ENCODE data around the gene PTPRT.

GRCh38 chr20:42701948-42702347 lies 487.8 kb downstream of the PTPRT start:
- TF ChIP-seq POLR2AphosphoS5 (IDR thresholded peaks at IDR 0.05; ENCODE audit: insufficient read depth in 1 of 2, low read depth in 1 of 2) (no peak), POLR2A (IDR thresholded peaks at IDR 0.05) (no peak), CTCF (IDR thresholded peaks at IDR 0.05) (no peak)
